HEK293 (cell line): ENCODE measurements around the gene LENEP.

Experiments
- ELK4 ChIP-seq: IDR thresholded peaks from 2 replicates; pipeline ENCODE4 v1.6.1; 2011; ENCODE audit warnings: mild to moderate bottlenecking, low read depth, low read length, borderline replicate concordance
- SP2 ChIP-seq: fragments of 450-650 bp; formaldehyde crosslinking; IDR thresholded peaks from 2 replicates; pipeline ENCODE4 v1.5.1; 2016; ENCODE audit warnings: missing biosample characterization, missing genetic modification characterization
- ZNF610 ChIP-seq: fragments of 450-650 bp; formaldehyde crosslinking; IDR thresholded peaks from 2 replicates; pipeline ENCODE4 v1.5.1; 2016; ENCODE audit warnings: missing biosample characterization, missing genetic modification characterization, borderline replicate concordance

DNA sequence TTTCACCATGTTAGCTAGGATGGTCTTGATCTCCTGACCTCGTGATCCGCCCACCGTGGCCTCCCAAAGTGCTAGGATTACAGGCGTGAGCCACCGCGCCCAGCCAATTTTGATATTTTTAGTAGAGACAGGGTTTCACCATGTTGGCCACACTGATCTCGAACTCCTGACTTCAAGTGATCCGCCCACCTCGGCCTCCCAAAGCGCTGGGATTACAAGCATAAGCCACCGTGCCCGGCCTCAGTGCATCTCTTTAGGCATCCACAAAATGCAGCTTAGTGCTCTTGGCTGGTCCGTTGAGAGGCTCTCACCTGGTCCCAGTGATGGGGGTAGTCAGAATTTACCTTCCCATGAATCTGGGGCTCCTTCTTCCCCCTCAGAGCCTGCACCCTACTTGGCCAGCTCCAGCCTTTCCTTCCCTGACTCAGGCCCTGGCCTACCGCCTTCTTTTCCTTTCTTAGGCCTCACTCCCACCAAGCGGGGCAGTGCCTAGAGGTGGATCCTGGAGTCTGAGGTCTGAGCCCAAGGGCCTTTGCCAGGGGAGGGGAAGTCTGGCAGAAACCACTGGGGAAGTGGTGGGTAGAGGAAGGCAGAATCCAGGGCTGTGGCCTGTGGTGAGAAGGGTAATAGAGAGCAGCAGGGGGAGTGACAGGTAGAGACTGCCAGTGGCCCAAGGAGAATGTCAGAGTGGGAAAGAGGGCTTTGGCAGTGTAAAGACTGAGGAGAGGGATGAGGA is 3.7 kb downstream of the LENEP start:
- TF ChIP-seq SP2 (no peak), ZNF610 (tag by site-specific recombination) (no peak), ELK4 (no peak)
